ENCODE results near the gene POU4F3.

POU4F3 gene

DNA sequence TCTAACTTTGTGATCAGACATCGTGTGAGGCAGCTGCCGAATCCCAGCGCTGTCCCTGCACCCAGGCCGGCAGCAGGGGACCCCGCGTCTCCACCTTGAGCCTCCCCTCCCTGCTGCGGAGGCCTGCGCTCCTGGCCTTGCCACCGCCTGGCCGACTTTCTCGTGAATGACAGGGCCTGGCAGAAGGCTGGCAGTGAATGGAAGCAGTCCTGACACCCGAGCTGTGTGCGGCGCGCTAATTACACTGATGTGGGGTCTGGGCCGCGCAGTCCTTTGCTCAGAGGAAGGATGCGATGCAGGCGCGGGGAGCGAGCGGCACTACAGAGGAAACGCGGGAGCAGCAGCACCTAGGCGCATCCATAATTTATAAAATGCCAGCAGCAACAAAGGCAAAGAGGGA, 40.3 kb downstream of the POU4F3 start:
- FAIRE-seq (no peak), DNase-seq (ENCODE audit: insufficient read length, low spot score) (no peak)
- TF ChIP-seq SPI1 (IDR thresholded peaks at IDR 0.05; ENCODE audit: low read depth, low read length) (no peak), POU2F2 (IDR thresholded peaks at IDR 0.05; ENCODE audit: low read depth, low read length) (no peak), PAX5 (IDR thresholded peaks at IDR 0.05; ENCODE audit: insufficient read depth, low read length, severe bottlenecking) (no peak), TAF1 (IDR thresholded peaks at IDR 0.05; ENCODE audit: low read depth, low read length) (no peak), POLR2A (IDR thresholded peaks at IDR 0.05; ENCODE audit: low read depth, low read length) (no peak), POLR2AphosphoS5 (IDR thresholded peaks at IDR 0.05; ENCODE audit: low read depth, low read length) (no peak)

DNA sequence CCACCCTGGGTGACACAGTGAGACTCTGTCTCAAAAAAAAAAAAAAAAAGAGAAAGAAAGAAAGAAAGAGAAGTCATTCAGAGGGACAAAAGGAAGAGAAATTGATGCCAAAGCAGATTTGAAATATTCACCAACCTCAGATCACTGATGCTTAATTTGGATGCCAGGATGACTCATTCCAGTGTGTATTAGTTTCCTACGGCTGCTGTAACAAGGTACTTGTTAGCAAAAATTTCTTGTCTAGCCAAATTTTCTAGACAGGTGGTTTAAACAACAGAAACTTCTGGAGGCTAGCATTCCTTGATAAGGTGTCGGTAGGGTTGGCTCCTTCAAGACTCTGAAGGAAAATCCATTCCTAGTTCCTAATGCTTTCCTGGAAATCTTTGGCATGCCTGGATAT, 42.1 kb downstream of the POU4F3 start:
- TF ChIP-seq POLR2A (IDR thresholded peaks at IDR 0.05; ENCODE audit: low read depth, low read length) (no peak), PAX5 (IDR thresholded peaks at IDR 0.05; ENCODE audit: insufficient read depth, low read length, severe bottlenecking) (no peak), POLR2AphosphoS5 (IDR thresholded peaks at IDR 0.05; ENCODE audit: low read depth, low read length) (no peak), SPI1 (IDR thresholded peaks at IDR 0.05; ENCODE audit: low read depth, low read length) (no peak), POU2F2 (IDR thresholded peaks at IDR 0.05; ENCODE audit: low read depth, low read length) (no peak), TAF1 (IDR thresholded peaks at IDR 0.05; ENCODE audit: low read depth, low read length) (no peak)
- DNase-seq (ENCODE audit: insufficient read length, low spot score) = no peak
- no peak for FAIRE-seq

DNA sequence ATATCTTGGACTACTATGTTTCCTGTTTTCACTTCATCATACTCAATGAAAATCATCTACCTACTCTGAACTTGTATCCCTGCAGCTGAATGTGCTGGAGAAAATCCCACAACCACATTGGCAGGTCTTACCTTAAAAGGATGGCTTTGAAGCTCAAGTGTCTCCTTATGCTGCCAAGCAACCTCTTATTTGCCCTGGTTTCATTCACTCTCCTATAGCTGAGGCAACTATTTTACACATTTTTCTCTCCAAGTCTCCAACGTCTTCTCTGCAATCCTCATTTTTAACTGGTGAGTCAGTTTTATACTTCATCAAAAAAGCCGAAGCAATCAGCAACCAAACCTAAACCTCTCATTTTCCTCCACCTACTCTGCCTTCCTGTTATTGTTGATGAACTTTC, 49.7 kb downstream of the POU4F3 start:
- no peak for TF ChIP-seq SPI1 (IDR thresholded peaks at IDR 0.05; ENCODE audit: low read depth, low read length)
- TF ChIP-seq POU2F2 (IDR thresholded peaks at IDR 0.05; ENCODE audit: low read depth, low read length) = no peak
- TF ChIP-seq POLR2AphosphoS5 (IDR thresholded peaks at IDR 0.05; ENCODE audit: low read depth, low read length) = no peak
- TF ChIP-seq PAX5 (IDR thresholded peaks at IDR 0.05; ENCODE audit: insufficient read depth, low read length, severe bottlenecking) = no peak
- no peak for TF ChIP-seq TAF1 (IDR thresholded peaks at IDR 0.05; ENCODE audit: low read depth, low read length)
- no peak for TF ChIP-seq POLR2A (IDR thresholded peaks at IDR 0.05; ENCODE audit: low read depth, low read length)
- FAIRE-seq = no peak
- DNase-seq (ENCODE audit: insufficient read length, low spot score) = no peak

DNA sequence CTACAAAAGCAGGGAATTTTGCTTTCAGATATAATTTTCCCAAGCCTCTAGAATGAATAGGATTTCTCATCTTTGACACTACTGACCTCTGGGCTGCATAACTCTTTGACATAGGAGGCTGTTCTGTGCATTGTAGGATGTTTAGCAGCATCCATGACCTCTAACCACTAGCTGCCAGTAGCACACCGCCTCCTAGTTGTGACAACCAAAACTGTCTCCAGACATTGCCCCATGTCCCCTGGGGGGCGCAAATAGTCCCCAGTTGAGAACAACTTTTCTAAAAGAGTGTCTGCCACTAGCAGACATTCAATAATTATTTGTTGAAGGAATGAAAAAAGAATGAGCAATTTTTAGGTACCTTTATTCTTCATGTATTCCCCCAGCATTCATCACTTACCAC, 51.8 kb downstream of the POU4F3 start:
- FAIRE-seq (no peak), DNase-seq (ENCODE audit: insufficient read length, low spot score) (no peak)
- TF ChIP-seq POLR2AphosphoS5 (IDR thresholded peaks at IDR 0.05; ENCODE audit: low read depth, low read length) = no peak

Measured in GM12891 (cell line).